GM21515 (cell line): Measurements from ENCODE around the gene MYO1B.

Source experiments
- ATAC-seq: cut with Tn5 transposase; IDR thresholded peaks from one replicate; pipeline ENCODE4 v1.9.1; 2021; ENCODE audit not compliant: unreplicated experiment

MYO1B gene

GRCh38 chr2:191319186-191319585 is 74.0 kb downstream of the MYO1B start:
- no peak for ATAC-seq

GRCh38 chr2:191320881-191321280 is 75.7 kb downstream of the MYO1B start:
- no peak for ATAC-seq

- no peak for ATAC-seq
Observed at GRCh38 chr2:191321861-191322662, 76.9 kb downstream of the MYO1B start.

- ATAC-seq, result no peak
Observed at GRCh38 chr2:191322828-191323506, 77.8 kb downstream of the MYO1B start.

- no peak for ATAC-seq
Observed at GRCh38 chr2:191325651-191326365, 80.6 kb downstream of the MYO1B start.

GRCh38 chr2:191327484-191327883 is 82.3 kb downstream of the MYO1B start:
- ATAC-seq, result no peak

- no peak for ATAC-seq
Observed at GRCh38 chr2:191328150-191328809, 83.1 kb downstream of the MYO1B start.

- ATAC-seq, result no peak
Observed at GRCh38 chr2:191329841-191330240, 84.6 kb downstream of the MYO1B start.

- ATAC-seq, result no peak
Observed at GRCh38 chr2:191333911-191334357, 88.7 kb downstream of the MYO1B start.

- no peak for ATAC-seq
Observed at GRCh38 chr2:191335875-191336464, 90.8 kb downstream of the MYO1B start.

GRCh38 chr2:191341436-191341835 is 96.2 kb downstream of the MYO1B start:
- ATAC-seq, result no peak

GRCh38 chr2:191343796-191344338 is 98.7 kb downstream of the MYO1B start:
- no peak for ATAC-seq

- no peak for ATAC-seq
Observed at GRCh38 chr2:191345788-191346187, 100.6 kb downstream of the MYO1B start.

- no peak for ATAC-seq
Observed at GRCh38 chr2:191347154-191347553, 102.0 kb downstream of the MYO1B start.

- no peak for ATAC-seq
Observed at GRCh38 chr2:191347881-191348280, 102.7 kb downstream of the MYO1B start.

- ATAC-seq, result no peak
Observed at GRCh38 chr2:191349990-191350389, 104.8 kb downstream of the MYO1B start.

- no peak for ATAC-seq
Observed at GRCh38 chr2:191350826-191351225, 105.6 kb downstream of the MYO1B start.

- no peak for ATAC-seq
Observed at GRCh38 chr2:191351298-191351697, 106.1 kb downstream of the MYO1B start.

- no peak for ATAC-seq
Observed at GRCh38 chr2:191351921-191352320, 106.7 kb downstream of the MYO1B start.

GRCh38 chr2:191352536-191352935 is 107.3 kb downstream of the MYO1B start:
- ATAC-seq, result no peak
